ENCODE data around the gene APBA1.

Gene APBA1

GRCh38 chr9:69578026-69578425 is 94.1 kb downstream of the APBA1 start:
- no peak overlapping the region for H3K27ac ChIP-seq
- TF ChIP-seq ZFX (IDR thresholded peaks at IDR 0.05) (no peak), CTCF (conservative IDR thresholded peaks at IDR 0.05) (no peak)

GRCh38 chr9:69577123-69577522 is 95.0 kb downstream of the APBA1 start:
- H3K27ac ChIP-seq = no peak overlapping the region
- TF ChIP-seq ZFX (IDR thresholded peaks at IDR 0.05) (no peak), CTCF (conservative IDR thresholded peaks at IDR 0.05) (no peak)

GRCh38 chr9:69574057-69574456 is 98.1 kb downstream of the APBA1 start:
- TF ChIP-seq CTCF (conservative IDR thresholded peaks at IDR 0.05) (no peak), ZFX (IDR thresholded peaks at IDR 0.05) (no peak)
- H3K27ac ChIP-seq = no peak overlapping the region

GRCh38 chr9:69573651-69574050 is 98.5 kb downstream of the APBA1 start:
- TF ChIP-seq CTCF (conservative IDR thresholded peaks at IDR 0.05) = no peak
- TF ChIP-seq ZFX (IDR thresholded peaks at IDR 0.05) = no peak

GRCh38 chr9:69572611-69573010 is 99.6 kb downstream of the APBA1 start:
- no peak for TF ChIP-seq CTCF (conservative IDR thresholded peaks at IDR 0.05)
- TF ChIP-seq ZFX (IDR thresholded peaks at IDR 0.05) = no peak
- no peak overlapping the region for H3K27ac ChIP-seq

More at GRCh38 chr9:69573651-69574050, 98.5 kb downstream of the APBA1 start:
- no peak overlapping the region for H3K27ac ChIP-seq

- H3K27ac ChIP-seq = no peak overlapping the region
- TF ChIP-seq ZFX (IDR thresholded peaks at IDR 0.05) (no peak), CTCF (conservative IDR thresholded peaks at IDR 0.05) (no peak)
Observed at GRCh38 chr9:69571032-69571431, 101.1 kb downstream of the APBA1 start.

- TF ChIP-seq CTCF (conservative IDR thresholded peaks at IDR 0.05) = no peak
- no peak for TF ChIP-seq ZFX (IDR thresholded peaks at IDR 0.05)
- H3K27ac ChIP-seq = no peak overlapping the region
Observed at GRCh38 chr9:69569738-69570451, 102.3 kb downstream of the APBA1 start.

Measured in C4-2B (cell line).